GM10847 (cell line): ENCODE measurements around the gene GPR162.

Experiments
- POLR2A ChIP-seq: IDR thresholded peaks from 2 replicates; pipeline ENCODE4 v1.6.1; 2011; ENCODE audit not compliant: insufficient read length; ENCODE audit errors: extremely low read depth

The GPR162 gene

DNA sequence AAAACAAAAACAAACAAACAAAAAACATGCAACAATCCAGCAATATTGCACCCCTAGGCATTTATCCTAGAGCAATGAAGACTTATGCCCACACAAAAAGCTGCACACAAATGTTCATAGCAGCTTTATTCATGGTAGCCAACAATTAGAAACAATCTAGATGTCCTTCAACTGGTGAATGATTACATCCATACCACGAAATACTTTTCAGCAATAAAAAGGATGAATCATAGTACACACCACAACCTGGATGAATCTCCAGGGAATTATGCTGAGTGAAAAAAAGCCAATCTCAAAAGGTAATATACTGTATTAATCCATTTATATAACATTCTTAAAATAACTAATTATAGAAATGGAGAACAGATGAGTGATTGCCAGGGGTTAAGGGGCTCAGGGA lies 14.5 kb upstream of the GPR162 start:
- TF ChIP-seq POLR2A, result no peak

GRCh38 chr12:6809056-6809455 lies 12.6 kb upstream of the GPR162 start:
- TF ChIP-seq POLR2A, result no peak

GRCh38 chr12:6810758-6811157 lies 10.9 kb upstream of the GPR162 start:
- TF ChIP-seq POLR2A, result no peak

DNA sequence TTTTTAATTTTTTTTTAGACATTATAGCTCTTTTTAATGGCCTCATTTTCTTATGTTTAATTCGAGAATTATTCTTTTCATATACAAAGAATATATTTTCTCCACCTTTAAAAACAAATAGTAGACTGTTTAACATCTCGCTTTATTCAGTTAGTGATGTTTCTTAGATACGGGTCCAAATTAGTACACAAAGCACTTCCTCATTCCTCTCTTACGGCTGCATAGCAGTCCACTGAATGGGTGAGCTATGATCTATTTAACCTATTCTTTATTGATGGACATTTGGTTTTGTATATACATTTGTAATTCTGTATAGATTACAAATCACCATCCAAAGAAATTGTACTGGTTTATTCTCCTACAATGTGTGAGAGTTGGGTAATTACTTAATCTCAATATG lies 8.3 kb upstream of the GPR162 start:
- TF ChIP-seq POLR2A, result no peak

DNA sequence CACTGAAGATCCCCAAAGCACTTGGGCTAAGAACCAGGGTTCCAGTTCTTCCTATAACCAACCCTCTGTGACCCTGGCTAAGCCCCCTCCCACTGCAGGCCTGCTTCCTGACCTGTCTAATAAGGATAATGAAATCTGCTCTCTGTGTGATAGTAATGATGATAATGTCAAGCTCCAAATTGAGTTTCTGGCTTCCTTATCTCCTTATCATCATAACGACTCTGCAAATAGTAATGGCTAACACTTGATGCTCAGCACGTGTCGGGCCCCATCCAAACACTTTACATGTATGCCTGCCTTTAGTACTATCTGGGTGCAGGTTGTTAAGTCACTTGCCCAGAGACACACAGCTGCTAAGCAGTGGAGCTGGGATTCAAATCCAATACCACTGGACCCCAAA lies 5.0 kb upstream of the GPR162 start:
- no peak for TF ChIP-seq POLR2A

- TF ChIP-seq POLR2A, result no peak
Observed at GRCh38 chr12:6817098-6817497, 4.5 kb upstream of the GPR162 start.

- no peak for TF ChIP-seq POLR2A
Observed at GRCh38 chr12:6817662-6818157, 3.9 kb upstream of the GPR162 start.

- TF ChIP-seq POLR2A, result no peak
Observed at GRCh38 chr12:6818222-6818621, 3.4 kb upstream of the GPR162 start.

- TF ChIP-seq POLR2A, result no peak
Observed at GRCh38 chr12:6818645-6819044, 3.0 kb upstream of the GPR162 start.

- no peak for TF ChIP-seq POLR2A
Observed at GRCh38 chr12:6819106-6820030, 2.3 kb upstream of the GPR162 start.

GRCh38 chr12:6820166-6820565 lies 1.5 kb upstream of the GPR162 start:
- TF ChIP-seq POLR2A, result no peak

DNA sequence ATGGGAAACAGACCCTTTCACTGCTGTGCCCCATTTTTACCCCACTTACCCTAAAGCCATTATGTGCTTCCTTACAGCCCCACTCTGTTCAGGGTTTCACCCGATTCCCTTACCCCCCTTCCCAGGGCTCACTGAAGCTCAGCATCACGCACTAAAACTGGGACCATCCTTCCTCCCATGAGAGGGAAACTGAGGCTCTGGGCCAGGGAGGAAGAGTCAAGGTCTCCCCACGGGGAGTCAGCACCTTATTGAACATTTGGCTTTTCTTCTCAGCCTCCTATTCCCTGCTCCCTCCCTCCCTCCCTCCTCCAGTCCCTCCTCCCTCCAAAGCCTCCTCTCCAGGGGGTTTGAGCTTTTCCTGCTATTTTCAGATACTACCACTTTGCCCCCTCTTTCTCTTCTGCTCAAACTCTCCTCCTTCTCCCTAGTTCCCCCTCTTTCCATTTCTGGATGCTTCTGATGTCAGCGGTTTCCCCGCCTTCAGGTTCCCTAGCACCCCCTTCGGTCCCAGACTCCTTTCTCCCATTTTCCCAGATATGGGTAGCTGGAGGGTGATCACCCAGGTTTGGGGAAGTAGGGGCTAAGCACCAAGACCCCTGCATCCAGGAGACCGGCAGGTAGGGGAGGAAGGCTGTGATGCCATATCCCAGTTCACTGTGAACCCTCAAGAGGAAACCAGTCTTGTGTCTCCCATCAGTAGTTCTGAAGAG lies 960 bp downstream of the GPR162 start:
- TF ChIP-seq POLR2A, result no peak

GRCh38 chr12:6823182-6824084 lies 1.8 kb downstream of the GPR162 start:
- no peak for TF ChIP-seq POLR2A

- TF ChIP-seq POLR2A, result no peak
Observed at GRCh38 chr12:6824085-6824775, 2.6 kb downstream of the GPR162 start.
